Measurements from ENCODE around the gene LGALS9. TPM values are rescaled to one million over a fixed set of nuclear protein-coding genes. Genes with fewer than 3 reads are reported as not detected.
A peak's percentile ranks its signal among the peaks of the same experiment; 100 is the strongest.

Gene LGALS9
- total and polyA plus RNA-seq, 9 of the 15 experiments (the other 6 are each of a cell fraction or from before 2014, with no cell fraction given): 0.45 to 6.9 (median 2.8) TPM

DNA sequence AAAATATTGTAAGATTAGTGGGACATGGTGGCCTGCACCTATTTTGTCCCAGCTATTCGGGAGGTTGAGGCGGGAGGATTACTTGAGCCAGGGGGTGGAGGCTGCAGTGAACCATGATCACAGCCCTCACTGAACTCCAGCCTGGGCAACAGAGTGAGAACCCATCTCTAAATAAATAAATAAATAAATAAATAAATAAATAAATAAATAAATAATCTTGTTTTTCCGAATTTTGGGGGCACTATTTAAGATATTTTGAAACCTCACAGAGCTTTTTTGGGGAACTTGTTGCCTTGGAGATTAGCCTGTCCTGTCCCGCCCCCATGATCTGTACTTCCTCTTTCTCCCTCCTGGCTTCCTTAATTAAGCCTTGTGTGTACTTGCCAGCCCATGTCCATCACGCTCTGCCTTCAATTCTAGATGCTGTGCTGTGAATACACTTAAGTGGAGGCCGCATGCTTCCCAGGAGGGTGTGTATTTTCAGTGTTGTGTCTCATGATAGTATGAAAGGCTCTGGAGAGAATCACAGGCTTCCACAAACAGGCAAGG lies 4.4 kb downstream of the LGALS9 start:
- ChIA-PET POLR2A (no interaction called here), CTCF (ENCODE audit: low intra/inter-chr PET ratio) (no interaction called here)
- ATAC-seq (peak; percentile 49), FAIRE-seq (no peak), DNase-seq (ENCODE audit: extremely low read depth in 1 of 4, low spot score in 3 of 4) (peak in 1 of 4 experiments; percentile 65)
- H3K9me1 ChIP-seq (ENCODE audit: control insufficient read depth, insufficient read depth, low read length): no peaks in the 10 kb centered on the region
- no peaks in the 10 kb centered on the region for H4K20me1 ChIP-seq (replicated peaks; ENCODE audit: control insufficient read depth, insufficient read depth, low read length)
- no TSS peak for BruUV-seq (replicated peaks)
- intact Hi-C loops (cut with micrococcal nuclease) (no loop called here), in situ Hi-C loops (cut with MboI) (no loop called here)
- peak overlapping the region; percentile 55; the same call in 1 of the 3 replicates for H3K27ac ChIP-seq (ENCODE audit: extremely low read depth, low read depth, low read length)
- H2AFZ ChIP-seq (ENCODE audit: low read depth, low read length): peak overlapping the region; percentile 89
- H3K79me2 ChIP-seq (ENCODE audit: control insufficient read depth, insufficient read depth, low read length): no peaks in the 10 kb centered on the region
- H3K9ac ChIP-seq (ENCODE audit: insufficient read depth in 1 of 2, low read depth in 2 of 2, low read length in 2 of 2): no peak overlapping the region
- no peak overlapping the region for H3K4me3 ChIP-seq
- no peaks in the 10 kb centered on the region for H3K36me3 ChIP-seq (ENCODE audit: control insufficient read depth, insufficient read depth, low read length)
- 39% methylated on average over 6 of the region's 6 CpGs for WGBS (ENCODE audit: insufficient coverage, low coverage, missing lambda C conversion rate)
- no peaks in the 10 kb centered on the region for H3K27me3 ChIP-seq (ENCODE audit: control insufficient read depth in 2 of 2, insufficient read depth in 2 of 2, low read length in 2 of 2)
- no peak overlapping the region for H3K4me2 ChIP-seq (ENCODE audit: insufficient read depth, low read length)
- peaks cover 34 to 35% of the 10 kb centered on the region in 2 experiments for H3K4me1 ChIP-seq (replicated peaks in 1 of 2; ENCODE audit: control insufficient read depth in 2 of 2, insufficient read depth in 2 of 2, low read length in 2 of 2)
- H3K9me3 ChIP-seq (replicated peaks; ENCODE audit: control insufficient read depth, insufficient read depth, low read depth, low read length): no peaks in the 10 kb centered on the region
- TF ChIP-seq TRIM28 (IDR thresholded peaks at IDR 0.05): no peak
- TF ChIP-seq MTF1 (CRISPR knock-in tag; IDR thresholded peaks at IDR 0.05; ENCODE audit: borderline replicate concordance): no peak
- no peak for TF ChIP-seq FOXK1 (CRISPR knock-in tag; IDR thresholded peaks at IDR 0.05; ENCODE audit: borderline replicate concordance)
- TF ChIP-seq TAL1 (IDR thresholded peaks at IDR 0.05): no peak
- no peak for TF ChIP-seq MEIS2 (IDR thresholded peaks at IDR 0.05; ENCODE audit: partially characterized antibody)
- no peak for TF ChIP-seq U2AF2 (optimal IDR thresholded peaks at IDR 0.05; ENCODE audit: low read depth, low read length)
- TF ChIP-seq, protein P1, sequence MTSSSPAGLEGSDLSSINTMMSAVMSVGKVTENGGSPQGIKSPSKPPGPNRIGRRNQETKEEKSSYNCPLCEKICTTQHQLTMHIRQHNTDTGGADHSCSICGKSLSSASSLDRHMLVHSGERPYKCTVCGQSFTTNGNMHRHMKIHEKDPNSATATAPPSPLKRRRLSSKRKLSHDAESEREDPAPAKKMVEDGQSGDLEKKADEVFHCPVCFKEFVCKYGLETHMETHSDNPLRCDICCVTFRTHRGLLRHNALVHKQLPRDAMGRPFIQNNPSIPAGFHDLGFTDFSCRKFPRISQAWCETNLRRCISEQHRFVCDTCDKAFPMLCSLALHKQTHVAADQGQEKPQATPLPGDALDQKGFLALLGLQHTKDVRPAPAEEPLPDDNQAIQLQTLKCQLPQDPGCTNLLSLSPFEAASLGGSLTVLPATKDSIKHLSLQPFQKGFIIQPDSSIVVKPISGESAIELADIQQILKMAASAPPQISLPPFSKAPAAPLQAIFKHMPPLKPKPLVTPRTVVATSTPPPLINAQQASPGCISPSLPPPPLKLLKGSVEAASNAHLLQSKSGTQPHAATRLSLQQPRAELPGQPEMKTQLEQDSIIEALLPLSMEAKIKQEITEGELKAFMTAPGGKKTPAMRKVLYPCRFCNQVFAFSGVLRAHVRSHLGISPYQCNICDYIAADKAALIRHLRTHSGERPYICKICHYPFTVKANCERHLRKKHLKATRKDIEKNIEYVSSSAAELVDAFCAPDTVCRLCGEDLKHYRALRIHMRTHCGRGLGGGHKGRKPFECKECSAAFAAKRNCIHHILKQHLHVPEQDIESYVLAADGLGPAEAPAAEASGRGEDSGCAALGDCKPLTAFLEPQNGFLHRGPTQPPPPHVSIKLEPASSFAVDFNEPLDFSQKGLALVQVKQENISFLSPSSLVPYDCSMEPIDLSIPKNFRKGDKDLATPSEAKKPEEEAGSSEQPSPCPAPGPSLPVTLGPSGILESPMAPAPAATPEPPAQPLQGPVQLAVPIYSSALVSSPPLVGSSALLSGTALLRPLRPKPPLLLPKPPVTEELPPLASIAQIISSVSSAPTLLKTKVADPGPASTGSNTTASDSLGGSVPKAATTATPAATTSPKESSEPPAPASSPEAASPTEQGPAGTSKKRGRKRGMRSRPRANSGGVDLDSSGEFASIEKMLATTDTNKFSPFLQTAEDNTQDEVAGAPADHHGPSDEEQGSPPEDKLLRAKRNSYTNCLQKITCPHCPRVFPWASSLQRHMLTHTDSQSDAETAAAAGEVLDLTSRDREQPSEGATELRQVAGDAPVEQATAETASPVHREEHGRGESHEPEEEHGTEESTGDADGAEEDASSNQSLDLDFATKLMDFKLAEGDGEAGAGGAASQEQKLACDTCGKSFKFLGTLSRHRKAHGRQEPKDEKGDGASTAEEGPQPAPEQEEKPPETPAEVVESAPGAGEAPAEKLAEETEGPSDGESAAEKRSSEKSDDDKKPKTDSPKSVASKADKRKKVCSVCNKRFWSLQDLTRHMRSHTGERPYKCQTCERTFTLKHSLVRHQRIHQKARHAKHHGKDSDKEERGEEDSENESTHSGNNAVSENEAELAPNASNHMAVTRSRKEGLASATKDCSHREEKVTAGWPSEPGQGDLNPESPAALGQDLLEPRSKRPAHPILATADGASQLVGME (CRISPR knock-in tag; IDR thresholded peaks at IDR 0.05): no peak
- TF ChIP-seq, protein P2, sequence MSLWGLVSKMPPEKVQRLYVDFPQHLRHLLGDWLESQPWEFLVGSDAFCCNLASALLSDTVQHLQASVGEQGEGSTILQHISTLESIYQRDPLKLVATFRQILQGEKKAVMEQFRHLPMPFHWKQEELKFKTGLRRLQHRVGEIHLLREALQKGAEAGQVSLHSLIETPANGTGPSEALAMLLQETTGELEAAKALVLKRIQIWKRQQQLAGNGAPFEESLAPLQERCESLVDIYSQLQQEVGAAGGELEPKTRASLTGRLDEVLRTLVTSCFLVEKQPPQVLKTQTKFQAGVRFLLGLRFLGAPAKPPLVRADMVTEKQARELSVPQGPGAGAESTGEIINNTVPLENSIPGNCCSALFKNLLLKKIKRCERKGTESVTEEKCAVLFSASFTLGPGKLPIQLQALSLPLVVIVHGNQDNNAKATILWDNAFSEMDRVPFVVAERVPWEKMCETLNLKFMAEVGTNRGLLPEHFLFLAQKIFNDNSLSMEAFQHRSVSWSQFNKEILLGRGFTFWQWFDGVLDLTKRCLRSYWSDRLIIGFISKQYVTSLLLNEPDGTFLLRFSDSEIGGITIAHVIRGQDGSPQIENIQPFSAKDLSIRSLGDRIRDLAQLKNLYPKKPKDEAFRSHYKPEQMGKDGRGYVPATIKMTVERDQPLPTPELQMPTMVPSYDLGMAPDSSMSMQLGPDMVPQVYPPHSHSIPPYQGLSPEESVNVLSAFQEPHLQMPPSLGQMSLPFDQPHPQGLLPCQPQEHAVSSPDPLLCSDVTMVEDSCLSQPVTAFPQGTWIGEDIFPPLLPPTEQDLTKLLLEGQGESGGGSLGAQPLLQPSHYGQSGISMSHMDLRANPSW (CRISPR knock-in tag; IDR thresholded peaks at IDR 0.05): no peak
- TF ChIP-seq ZNF354B (CRISPR knock-in tag; IDR thresholded peaks at IDR 0.05): no peak
- TF ChIP-seq YY1 (IDR thresholded peaks at IDR 0.05; ENCODE audit: borderline replicate concordance in 1 of 3, control insufficient read depth in 1 of 3, extremely low read depth in 1 of 3, insufficient read depth in 3 of 3, insufficient read length in 1 of 3, insufficient replicate concordance in 2 of 3, low read depth in 1 of 3, low read length in 2 of 3): no peak
- TF ChIP-seq, protein P3, sequence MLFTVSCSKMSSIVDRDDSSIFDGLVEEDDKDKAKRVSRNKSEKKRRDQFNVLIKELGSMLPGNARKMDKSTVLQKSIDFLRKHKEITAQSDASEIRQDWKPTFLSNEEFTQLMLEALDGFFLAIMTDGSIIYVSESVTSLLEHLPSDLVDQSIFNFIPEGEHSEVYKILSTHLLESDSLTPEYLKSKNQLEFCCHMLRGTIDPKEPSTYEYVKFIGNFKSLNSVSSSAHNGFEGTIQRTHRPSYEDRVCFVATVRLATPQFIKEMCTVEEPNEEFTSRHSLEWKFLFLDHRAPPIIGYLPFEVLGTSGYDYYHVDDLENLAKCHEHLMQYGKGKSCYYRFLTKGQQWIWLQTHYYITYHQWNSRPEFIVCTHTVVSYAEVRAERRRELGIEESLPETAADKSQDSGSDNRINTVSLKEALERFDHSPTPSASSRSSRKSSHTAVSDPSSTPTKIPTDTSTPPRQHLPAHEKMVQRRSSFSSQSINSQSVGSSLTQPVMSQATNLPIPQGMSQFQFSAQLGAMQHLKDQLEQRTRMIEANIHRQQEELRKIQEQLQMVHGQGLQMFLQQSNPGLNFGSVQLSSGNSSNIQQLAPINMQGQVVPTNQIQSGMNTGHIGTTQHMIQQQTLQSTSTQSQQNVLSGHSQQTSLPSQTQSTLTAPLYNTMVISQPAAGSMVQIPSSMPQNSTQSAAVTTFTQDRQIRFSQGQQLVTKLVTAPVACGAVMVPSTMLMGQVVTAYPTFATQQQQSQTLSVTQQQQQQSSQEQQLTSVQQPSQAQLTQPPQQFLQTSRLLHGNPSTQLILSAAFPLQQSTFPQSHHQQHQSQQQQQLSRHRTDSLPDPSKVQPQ (CRISPR knock-in tag; IDR thresholded peaks at IDR 0.05; ENCODE audit: borderline replicate concordance): no peak
